K562 (cell line): ENCODE results near the gene MTMR3. TPM values are rescaled to one million over a fixed set of nuclear protein-coding genes. Genes with fewer than 3 reads are reported as not detected.

ENCODE experiments used
- ATAC-seq: fragments of 200-7000 bp; cut with Tn5 transposase; 3 replicates; pipeline ENCODE4 v1.9.1; 2020; ENCODE audit warnings: moderate library complexity
- BruUV-seq: library from RNA; stranded (reverse); fragments of 400-500 nt; replicated peaks from 2 replicates; lab custom pipeline; 2021; lab: Mats Ljungman, UMichigan
- CTCF ChIA-PET: fragments of 300-600 bp; formaldehyde crosslinking; extraction: SDS; loops from one replicate; lab custom pipeline; 2021; ENCODE audit warnings: low intra/inter-chr PET ratio; lab: Yijun Ruan, JAX
- POLR2A ChIA-PET: fragments of 300-600, 350-650 bp; sonication (Branson Sonifier 250); formaldehyde crosslinking; extraction: SDS; loops from one replicate; lab custom pipeline; 2021; ENCODE audit warnings: antibody characterized with exemption, inconsistent platforms; lab: Yijun Ruan, JAX
- DNase-seq, 4 experiments: peaks; one replicate each; pipeline versions ENCODE4 v3.0.0 to v3.0.0-alpha.2; 2011 to 2018; ENCODE audit warnings: low spot score in 3 of 4, mixed read lengths in 3 of 4; ENCODE audit errors: extremely low read depth in 1 of 4
- FAIRE-seq: peaks from 2 replicates; lab custom pipeline; 2011; peaks lifted over from hg19 to GRCh38; lab: Jason Lieb, UNC
- H2AFZ ChIP-seq: 2 replicates; pipeline ENCODE4 v1.6.0; 2011; ENCODE audit warnings: low read depth, low read length, control low read depth, inconsistent platforms
- H3K27ac ChIP-seq: fragments of 200-600 bp; 3 replicates; pipeline ENCODE4 v1.8.0; 2011; ENCODE audit warnings: low read depth, mild to moderate bottlenecking, control low read depth, inconsistent platforms, low read length, moderate library complexity, mixed read lengths; ENCODE audit errors: extremely low read depth
- H3K27me3 ChIP-seq, 2 experiments: fragments of 300-600 bp in 1 of 2; 2 replicates in 1 of 2; 3 replicates in 1 of 2; pipeline versions ENCODE4 v1.6.0 to v1.8.0; 2011; ENCODE audit warnings: inconsistent platforms in 2 of 2, low read length in 2 of 2, mild to moderate bottlenecking in 1 of 2, mixed read lengths in 1 of 2, moderate library complexity in 1 of 2; ENCODE audit not compliant: control insufficient read depth in 2 of 2, insufficient read depth in 2 of 2
- H3K36me3 ChIP-seq: fragments of 300-600 bp; 3 replicates; pipeline ENCODE4 v1.8.0; 2011; ENCODE audit warnings: mild to moderate bottlenecking, low read length, inconsistent platforms; ENCODE audit not compliant: control insufficient read depth, insufficient read depth
- H3K4me1 ChIP-seq, 2 experiments: fragments of 200-600 bp in 1 of 2; replicated peaks in 1 of 2; 2 replicates in 1 of 2; 3 replicates in 1 of 2; pipeline versions ENCODE4 v1.5.1 to v1.8.0; 2011; ENCODE audit warnings: inconsistent platforms in 2 of 2, low read length in 2 of 2, mild to moderate bottlenecking in 1 of 2, mixed read lengths in 1 of 2, moderate library complexity in 1 of 2; ENCODE audit not compliant: control insufficient read depth in 2 of 2, insufficient read depth in 2 of 2
- H3K4me2 ChIP-seq: 2 replicates; pipeline ENCODE4 v1.6.1; 2011; ENCODE audit warnings: low read length, control low read depth, inconsistent platforms, mixed read lengths; ENCODE audit not compliant: insufficient read depth
- H3K4me3 ChIP-seq: fragments of 200-600 bp; sonication (generic), shearing (Covaris generic); 2 replicates; pipeline ENCODE4 v1.5.1; 2016; ENCODE audit warnings: control low read depth, inconsistent platforms
- H3K79me2 ChIP-seq: fragments of 200-600 bp; 3 replicates; pipeline ENCODE4 v1.8.0; 2011; ENCODE audit warnings: low read length, inconsistent platforms; ENCODE audit not compliant: control insufficient read depth, insufficient read depth
- H3K9ac ChIP-seq, 2 experiments: 2 replicates each; pipeline versions ENCODE4 v1.6.0 to v1.6.1; 2011; ENCODE audit warnings: low read depth in 2 of 2, low read length in 2 of 2, control low read depth in 1 of 2, inconsistent platforms in 1 of 2, mild to moderate bottlenecking in 1 of 2, mixed read lengths in 1 of 2; ENCODE audit not compliant: insufficient read depth in 1 of 2
- H3K9me1 ChIP-seq: one replicate; pipeline ENCODE4 v1.6.0; 2011; ENCODE audit warnings: inconsistent platforms, mild to moderate bottlenecking, low read length, moderate library complexity; ENCODE audit not compliant: control insufficient read depth, insufficient read depth
- H3K9me3 ChIP-seq: replicated peaks from 2 replicates; pipeline ENCODE4 v1.5.1; 2011; ENCODE audit warnings: low read depth, low read length, inconsistent platforms; ENCODE audit not compliant: control insufficient read depth, insufficient read depth
- H4K20me1 ChIP-seq: replicated peaks from 2 replicates; pipeline ENCODE4 v1.6.1; 2011; ENCODE audit warnings: low read length, inconsistent platforms, mixed read lengths; ENCODE audit not compliant: control insufficient read depth, insufficient read depth
- WGBS: fragments of 100-300 bp; shearing (Covaris generic); methylation state at CpG from one replicate; pipeline ENCODE4 v1.1.6; 2016; ENCODE audit warnings: low coverage, mixed read lengths; ENCODE audit not compliant: insufficient coverage; ENCODE audit errors: missing lambda C conversion rate; 5-methylcytosine and 5-hydroxymethylcytosine counted together
- in situ Hi-C: fragments of 300-500 bp; cut with MboI; formaldehyde crosslinking; loops from 4 replicates; pipeline ENCODE4 v1.15.0; 2018; ENCODE audit warnings: inconsistent platforms, mixed read lengths
- intact Hi-C: fragments of 100-400 bp; cut with micrococcal nuclease; formaldehyde crosslinking; loops from 2 replicates; pipeline ENCODE4 v1.14.2; 2022
- polyA plus RNA-seq, 8 experiments: library from polyadenylated mRNA; depleted of rRNA in 4 of 8; stranded (reverse) in 5 of 8; unstranded in 3 of 8; fragments of >200 nt; fragmentation: Nextera tagmentation in 2 of 8; fragmentation: Illumina TruSeq in 1 of 8; extraction: Ambion mirVana in 2 of 8; extraction: Trizol in 1 of 8; gene quantifications; 2 replicates each; pipeline versions ENCODE4 v1.2.1 to v1.2.3, GENCODE V29; 2011 to 2014; ENCODE audit warnings: inconsistent platforms in 1 of 8, missing spikeins in 1 of 8
- total RNA-seq, 7 experiments: library from RNA; depleted of rRNA in 6 of 7; stranded (reverse); fragments of >200 nt in 6 of 7; fragmentation: Illumina TruSeq in 2 of 7; extraction: Trizol in 2 of 7; gene quantifications; 2 replicates each; pipeline versions ENCODE4 v1.2.1 to v1.2.3, GENCODE V29; 2011 to 2021; ENCODE audit warnings: low replicate concordance in 1 of 7
- TF ChIP-seq, protein P1 (sequence below), 2 experiments: fragments of 450-650 bp; IDR thresholded peaks; 2 replicates each; pipeline ENCODE4 v1.6.1; 2016; ENCODE audit warnings: mild to moderate bottlenecking in 2 of 2, borderline replicate concordance in 1 of 2, low read depth in 1 of 2, moderate library complexity in 1 of 2
- TF ChIP-seq, protein P2 (sequence below): fragments of 450-650 bp; IDR thresholded peaks from 2 replicates; pipeline ENCODE4 v1.6.1; 2017; ENCODE audit warnings: antibody characterized with exemption, mild to moderate bottlenecking

Gene MTMR3
- total and polyA plus RNA-seq, 9 of the 15 experiments (the other 6 are each of a cell fraction or from before 2014, with no cell fraction given), result 1.6 to 13.7 (median 7.9) TPM

DNA sequence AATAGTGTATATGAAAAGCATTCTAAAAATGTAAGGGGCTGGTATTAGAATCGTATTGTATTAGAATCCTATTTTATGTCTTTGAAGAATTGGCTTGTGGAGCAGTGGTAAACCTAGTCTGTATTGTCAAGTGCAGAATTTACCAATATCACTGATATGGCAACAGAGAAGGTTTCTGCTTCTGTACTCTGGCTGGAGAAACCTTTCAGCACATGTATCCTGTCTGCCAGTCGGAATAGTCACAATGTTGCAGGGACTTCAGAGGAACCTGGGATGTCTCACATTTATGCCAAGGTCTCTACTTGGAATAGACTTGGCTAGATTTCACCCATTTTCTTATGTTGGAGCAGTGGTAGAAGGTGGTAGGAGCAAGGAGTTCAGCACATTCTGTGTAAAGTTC is 4.4 kb downstream of the MTMR3 start:
- intact Hi-C loops, result no loop called here
- ChIA-PET CTCF (no interaction called here), POLR2A (interaction anchor here (0.6 to 2.7 kb wide), 2 partner anchors 20 to 55 kb away, joined by 3 to 8 read pairs; no protein-coding TSS in a partner anchor)
- peaks cover 3% of the 10 kb centered on the region for H3K9me1 ChIP-seq
- in situ Hi-C loops, result no loop called here
- no TSS peak for BruUV-seq
- peaks cover 80% of the 10 kb centered on the region for H3K79me2 ChIP-seq
- H3K4me1 ChIP-seq, result peaks cover 0 to 5% of the 10 kb centered on the region in 2 experiments; a peak in 2 of 5 replicates
- TF ChIP-seq, protein P1, sequence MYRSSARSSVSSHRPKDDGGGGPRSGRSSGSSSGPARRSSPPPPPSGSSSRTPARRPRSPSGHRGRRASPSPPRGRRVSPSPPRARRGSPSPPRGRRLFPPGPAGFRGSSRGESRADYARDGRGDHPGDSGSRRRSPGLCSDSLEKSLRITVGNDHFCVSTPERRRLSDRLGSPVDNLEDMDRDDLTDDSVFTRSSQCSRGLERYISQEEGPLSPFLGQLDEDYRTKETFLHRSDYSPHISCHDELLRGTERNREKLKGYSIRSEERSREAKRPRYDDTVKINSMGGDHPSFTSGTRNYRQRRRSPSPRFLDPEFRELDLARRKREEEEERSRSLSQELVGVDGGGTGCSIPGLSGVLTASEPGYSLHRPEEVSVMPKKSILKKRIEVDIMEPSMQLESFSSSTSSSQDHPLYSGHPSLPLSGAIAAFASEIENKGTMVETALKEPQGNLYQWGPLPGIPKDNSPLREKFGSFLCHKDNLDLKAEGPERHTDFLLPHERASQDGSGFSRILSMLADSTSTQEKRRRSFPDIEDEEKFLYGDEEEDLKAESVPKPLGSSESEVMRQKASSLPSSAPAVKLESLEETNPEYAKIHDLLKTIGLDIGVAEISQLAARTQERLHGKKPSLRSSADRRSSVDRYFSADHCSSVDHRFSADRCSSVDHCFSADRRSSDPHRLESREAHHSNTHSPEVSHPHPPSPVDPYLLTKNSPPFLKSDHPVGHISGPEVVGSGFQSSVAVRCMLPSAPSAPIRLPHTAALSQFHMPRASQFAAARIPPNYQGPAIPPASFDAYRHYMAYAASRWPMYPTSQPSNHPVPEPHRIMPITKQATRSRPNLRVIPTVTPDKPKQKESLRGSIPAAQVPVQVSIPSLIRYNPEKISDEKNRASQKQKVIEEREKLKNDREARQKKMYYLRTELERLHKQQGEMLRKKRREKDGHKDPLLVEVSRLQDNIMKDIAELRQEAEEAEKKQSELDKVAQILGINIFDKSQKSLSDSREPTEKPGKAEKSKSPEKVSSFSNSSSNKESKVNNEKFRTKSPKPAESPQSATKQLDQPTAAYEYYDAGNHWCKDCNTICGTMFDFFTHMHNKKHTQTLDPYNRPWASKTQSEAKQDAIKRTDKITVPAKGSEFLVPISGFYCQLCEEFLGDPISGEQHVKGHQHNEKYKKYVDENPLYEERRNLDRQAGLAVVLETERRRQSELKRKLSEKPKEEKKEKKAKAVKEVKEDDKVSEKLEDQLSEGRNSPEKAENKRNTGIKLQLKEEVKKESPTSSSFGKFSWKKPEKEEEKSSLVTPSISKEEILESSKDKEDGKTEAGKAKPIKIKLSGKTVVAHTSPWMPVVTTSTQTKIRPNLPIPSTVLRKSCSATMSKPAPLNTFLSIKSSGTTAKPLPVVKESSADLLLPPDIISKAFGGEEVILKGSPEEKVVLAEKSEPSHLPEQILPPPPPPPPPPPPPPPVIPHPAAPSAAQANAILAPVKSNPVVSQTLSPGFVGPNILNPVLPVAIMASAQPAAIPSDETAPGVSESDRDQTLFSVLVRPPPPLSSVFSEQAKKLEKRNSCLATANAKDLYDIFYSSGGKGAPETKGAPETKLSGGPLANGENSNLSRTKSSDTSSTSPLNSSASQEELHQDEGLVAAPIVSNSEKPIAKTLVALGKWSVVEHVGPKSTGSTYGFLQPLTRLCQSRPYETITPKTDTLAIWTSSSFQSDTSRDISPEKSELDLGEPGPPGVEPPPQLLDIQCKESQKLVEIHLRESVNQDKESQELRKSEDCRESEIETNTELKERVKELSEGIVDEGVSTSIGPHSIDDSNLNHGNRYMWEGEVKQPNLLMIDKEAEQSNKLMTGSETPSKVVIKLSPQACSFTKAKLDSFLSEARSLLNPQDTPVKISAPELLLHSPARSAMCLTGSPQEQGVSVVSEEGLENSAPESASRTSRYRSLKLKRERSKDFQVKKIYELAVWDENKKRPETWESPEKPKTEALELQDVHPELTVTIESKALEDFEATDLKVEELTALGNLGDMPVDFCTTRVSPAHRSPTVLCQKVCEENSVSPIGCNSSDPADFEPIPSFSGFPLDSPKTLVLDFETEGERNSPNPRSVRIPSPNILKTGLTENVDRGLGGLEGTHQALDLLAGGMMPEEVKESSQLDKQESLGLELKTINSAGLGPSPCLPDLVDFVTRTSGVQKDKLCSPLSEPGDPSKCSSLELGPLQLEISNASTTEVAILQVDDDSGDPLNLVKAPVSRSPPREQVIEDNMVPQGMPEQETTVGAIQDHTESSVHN (IDR thresholded peaks at IDR 0.05; ENCODE audit: borderline replicate concordance in 1 of 2, low read depth in 1 of 2), result no peak
- TF ChIP-seq, protein P2, sequence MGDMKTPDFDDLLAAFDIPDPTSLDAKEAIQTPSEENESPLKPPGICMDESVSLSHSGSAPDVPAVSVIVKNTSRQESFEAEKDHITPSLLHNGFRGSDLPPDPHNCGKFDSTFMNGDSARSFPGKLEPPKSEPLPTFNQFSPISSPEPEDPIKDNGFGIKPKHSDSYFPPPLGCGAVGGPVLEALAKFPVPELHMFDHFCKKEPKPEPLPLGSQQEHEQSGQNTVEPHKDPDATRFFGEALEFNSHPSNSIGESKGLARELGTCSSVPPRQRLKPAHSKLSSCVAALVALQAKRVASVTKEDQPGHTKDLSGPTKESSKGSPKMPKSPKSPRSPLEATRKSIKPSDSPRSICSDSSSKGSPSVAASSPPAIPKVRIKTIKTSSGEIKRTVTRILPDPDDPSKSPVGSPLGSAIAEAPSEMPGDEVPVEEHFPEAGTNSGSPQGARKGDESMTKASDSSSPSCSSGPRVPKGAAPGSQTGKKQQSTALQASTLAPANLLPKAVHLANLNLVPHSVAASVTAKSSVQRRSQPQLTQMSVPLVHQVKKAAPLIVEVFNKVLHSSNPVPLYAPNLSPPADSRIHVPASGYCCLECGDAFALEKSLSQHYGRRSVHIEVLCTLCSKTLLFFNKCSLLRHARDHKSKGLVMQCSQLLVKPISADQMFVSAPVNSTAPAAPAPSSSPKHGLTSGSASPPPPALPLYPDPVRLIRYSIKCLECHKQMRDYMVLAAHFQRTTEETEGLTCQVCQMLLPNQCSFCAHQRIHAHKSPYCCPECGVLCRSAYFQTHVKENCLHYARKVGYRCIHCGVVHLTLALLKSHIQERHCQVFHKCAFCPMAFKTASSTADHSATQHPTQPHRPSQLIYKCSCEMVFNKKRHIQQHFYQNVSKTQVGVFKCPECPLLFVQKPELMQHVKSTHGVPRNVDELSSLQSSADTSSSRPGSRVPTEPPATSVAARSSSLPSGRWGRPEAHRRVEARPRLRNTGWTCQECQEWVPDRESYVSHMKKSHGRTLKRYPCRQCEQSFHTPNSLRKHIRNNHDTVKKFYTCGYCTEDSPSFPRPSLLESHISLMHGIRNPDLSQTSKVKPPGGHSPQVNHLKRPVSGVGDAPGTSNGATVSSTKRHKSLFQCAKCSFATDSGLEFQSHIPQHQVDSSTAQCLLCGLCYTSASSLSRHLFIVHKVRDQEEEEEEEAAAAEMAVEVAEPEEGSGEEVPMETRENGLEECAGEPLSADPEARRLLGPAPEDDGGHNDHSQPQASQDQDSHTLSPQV, result no peak
- H3K4me2 ChIP-seq, result no peak overlapping the region
- 47% methylated on average over 2 of the region's 2 CpGs for WGBS
- no peaks in the 10 kb centered on the region for H3K27me3 ChIP-seq
- no peak overlapping the region for H3K27ac ChIP-seq
- FAIRE-seq (no peak), ATAC-seq (no peak), DNase-seq (no peak)
- peaks cover 6% of the 10 kb centered on the region; the same call in 1 of the 2 replicates for H4K20me1 ChIP-seq
- H2AFZ ChIP-seq, result no peak overlapping the region
- H3K36me3 ChIP-seq, result no peaks in the 10 kb centered on the region; the same call in 2 of the 3 replicates
- no peaks in the 10 kb centered on the region for H3K9me3 ChIP-seq
- no peak overlapping the region for H3K4me3 ChIP-seq
- no peak overlapping the region for H3K9ac ChIP-seq
